Eye (tissue), 1 donor: ENCODE results near the gene TACO1.

Experiments used
- DNase-seq: peaks from one replicate; pipeline ENCODE4 v3.0.0-alpha.2; 2015

The TACO1 gene

GRCh38 chr17:63641692-63642448, 41.2 kb downstream of the TACO1 start:
- no peak for DNase-seq

GRCh38 chr17:63644846-63645245, 44.2 kb downstream of the TACO1 start:
- no peak for DNase-seq

GRCh38 chr17:63645775-63646487, 45.2 kb downstream of the TACO1 start:
- no peak for DNase-seq

- no peak for DNase-seq
Observed at GRCh38 chr17:63646488-63646806, 45.8 kb downstream of the TACO1 start.

- DNase-seq: no peak
Observed at GRCh38 chr17:63647065-63647725, 46.5 kb downstream of the TACO1 start.

GRCh38 chr17:63647936-63648335, 47.2 kb downstream of the TACO1 start:
- DNase-seq: no peak

GRCh38 chr17:63649813-63650212, 49.1 kb downstream of the TACO1 start:
- no peak for DNase-seq

GRCh38 chr17:63652106-63652505, 51.4 kb downstream of the TACO1 start:
- no peak for DNase-seq

GRCh38 chr17:63653050-63653449, 52.4 kb downstream of the TACO1 start:
- DNase-seq: no peak

- DNase-seq: no peak
Observed at GRCh38 chr17:63657786-63658185, 57.1 kb downstream of the TACO1 start.
